Kidney (tissue), 14 donors: ENCODE measurements around the gene DLX5. TPM values are rescaled to one million over a fixed set of nuclear protein-coding genes. Genes with fewer than 3 reads are reported as not detected.

Experiments
- DNase-seq, 5 donors: peaks; one replicate each; pipeline ENCODE4 v3.0.0-alpha.2; 2013 to 2020
- FAIRE-seq: peaks from 2 replicates; lab custom pipeline; 2012; peaks lifted over from hg19 to GRCh38; lab: Jason Lieb, UNC
- H3K27ac ChIP-seq, 2 donors: one replicate each; pipeline ENCODE4 v1.7.0; 2013; ENCODE audit warnings: low read depth in 2 of 2, low read length in 2 of 2, inconsistent platforms in 1 of 2
- H3K27me3 ChIP-seq: one replicate; pipeline ENCODE4 v1.7.1; 2013; ENCODE audit warnings: low read length, inconsistent platforms; ENCODE audit not compliant: control insufficient read depth, insufficient read depth
- H3K36me3 ChIP-seq, 3 donors: one replicate each; pipeline versions ENCODE4 v1.7.0 to v1.7.1; 2013; ENCODE audit warnings: low read length in 3 of 3, control low read depth in 1 of 3, inconsistent platforms in 1 of 3; ENCODE audit not compliant: insufficient read depth in 3 of 3, control insufficient read depth in 2 of 3
- H3K4me1 ChIP-seq, 3 donors: one replicate each; pipeline versions ENCODE4 v1.7.0 to v1.7.1; 2013; ENCODE audit warnings: low read length in 3 of 3, inconsistent platforms in 1 of 3, low read depth in 1 of 3; ENCODE audit not compliant: control insufficient read depth in 2 of 3, insufficient read depth in 2 of 3
- H3K4me3 ChIP-seq, 3 donors: one replicate each; pipeline versions ENCODE4 v1.7.0 to v1.8.1; 2013; ENCODE audit warnings: low read length in 3 of 3, control low read depth in 1 of 3, inconsistent platforms in 1 of 3
- H3K9ac ChIP-seq, 3 donors: one replicate each; pipeline versions ENCODE4 v1.7.0 to v1.7.1; 2013; ENCODE audit warnings: low read length in 3 of 3, control low read depth in 1 of 3, inconsistent platforms in 1 of 3
- H3K9me3 ChIP-seq, 3 donors: one replicate each; pipeline versions ENCODE4 v1.7.0 to v1.7.1; 2013; ENCODE audit warnings: low read length in 3 of 3, control low read depth in 1 of 3, inconsistent platforms in 1 of 3; ENCODE audit not compliant: control insufficient read depth in 2 of 3, insufficient read depth in 1 of 3
- CTCF ChIP-seq: IDR thresholded peaks from 3 replicates; pipeline ENCODE4 v1.5.1; 2012; ENCODE audit warnings: mild to moderate bottlenecking, moderate library complexity, borderline replicate concordance; ENCODE audit not compliant: insufficient read depth; ENCODE audit errors: extremely low read depth
- intact Hi-C: fragments of 100-400 bp; cut with DNase I; formaldehyde crosslinking; loops from one replicate; pipeline ENCODE4 v1.11.1; 2022
- polyA plus RNA-seq: library from polyadenylated mRNA; stranded (reverse); fragments of 350-450 nt; fragmentation: Illumina TruSeq; extraction: RNeasy Lipid Tissue Mini Kit (QIAGEN cat#74804); gene quantifications from one replicate; pipeline ENCODE4 v1.2.3, GENCODE V29; 2014; ENCODE audit warnings: low read depth, low replicate concordance; ENCODE audit not compliant: insufficient read depth
- total RNA-seq: library from RNA; stranded (reverse); fragmentation: NEBNext Ultra II Directional; extraction: Animal tissue kit (Norgen Biotek cat#: 25700); gene quantifications from one replicate; pipeline ENCODE4 v1.2.1, GENCODE V29; 2021
- donor health status: control.
- donor health status: control.
- donor health status: control.
- donor health status: control.
- donor health status: control.
- donor health status: DM: yes; HTN: yes; CAD: no.
- donor health status: Normal renal cell carcinoma (clear cell type).

The DLX5 gene
- total and polyA plus RNA-seq, 2 donors from 2014 or later = 0.82 TPM; not detected in 1

GRCh38 chr7:97016381-97017191 lies 8.0 kb downstream of the DLX5 start:
- H3K4me3 ChIP-seq = no peak overlapping the region
- peaks cover 0 to 3% (median 0%) of the 10 kb centered on the region in 3 donors for H3K4me1 ChIP-seq
- TF ChIP-seq CTCF = no peak
- no peak overlapping the region for H3K9ac ChIP-seq
- no peaks in the 10 kb centered on the region for H3K36me3 ChIP-seq
- intact Hi-C loops = no loop called here
- FAIRE-seq = no peak
- H3K27me3 ChIP-seq = peaks cover 87% of the 10 kb centered on the region
- no peaks in the 10 kb centered on the region for H3K9me3 ChIP-seq
- H3K27ac ChIP-seq = no peak overlapping the region
- peak in 2 of 5 donors; percentile 43 to 49 for DNase-seq

- DNase-seq (peak in 1 of 5 donors; percentile 10), FAIRE-seq (no peak)
- no peak overlapping the region for H3K27ac ChIP-seq
- no peak for TF ChIP-seq CTCF
- peaks cover 0 to 3% (median 0%) of the 10 kb centered on the region in 3 donors for H3K4me1 ChIP-seq
- H3K36me3 ChIP-seq = no peaks in the 10 kb centered on the region
- no peaks in the 10 kb centered on the region for H3K9me3 ChIP-seq
- no peak overlapping the region for H3K4me3 ChIP-seq
- H3K9ac ChIP-seq = no peak overlapping the region
- intact Hi-C loops = no loop called here
- H3K27me3 ChIP-seq = peaks cover 91% of the 10 kb centered on the region
Measured at GRCh38 chr7:97015756-97016380, 8.8 kb downstream of the DLX5 start.

DNA sequence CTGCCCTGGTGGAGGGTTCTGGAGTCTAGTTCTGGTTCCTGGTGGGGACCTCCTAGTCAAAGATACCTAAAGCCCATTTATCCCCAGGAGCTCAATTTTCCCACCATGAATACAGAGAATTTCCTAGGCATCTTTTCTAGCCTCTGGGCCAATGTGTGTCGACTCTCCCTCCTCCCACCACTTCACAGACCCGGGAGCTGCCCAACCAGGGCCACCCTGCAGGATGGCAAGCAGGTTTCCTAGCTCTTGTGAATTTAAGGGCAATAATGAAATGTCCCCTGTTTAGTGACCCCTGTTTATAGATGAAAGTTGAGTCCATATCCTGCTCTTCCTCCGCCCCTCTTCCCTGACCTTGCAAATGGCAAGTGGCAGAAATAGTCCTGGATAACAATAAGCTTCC lies 9.4 kb downstream of the DLX5 start:
- DNase-seq = peak in 2 of 5 donors; percentile 0 to 20
- Histone ChIP-seq H3K36me3 (no peaks in the 10 kb centered on the region), H3K9ac (no peak overlapping the region), H3K27me3 (peaks cover 92% of the 10 kb centered on the region), H3K4me1 (peaks cover 0 to 3% (median 0%) of the 10 kb centered on the region in 3 donors), H3K9me3 (no peaks in the 10 kb centered on the region), H3K4me3 (no peak overlapping the region), H3K27ac (no peak overlapping the region)
- no peak for FAIRE-seq
- intact Hi-C loops = no loop called here
- no peak for TF ChIP-seq CTCF
